PC-9 (cell line): ENCODE data around the gene ADGRD1. TPM values are rescaled to one million over a fixed set of nuclear protein-coding genes. Genes with fewer than 3 reads are reported as not detected.

Source experiments
- BruUV-seq: library from RNA; stranded (reverse); fragments of 400-500 nt; replicated peaks from 2 replicates; lab custom pipeline; 2021; lab: Mats Ljungman, UMichigan
- CTCF ChIA-PET: fragments of 300-600 bp; sonication (Branson Sonifier 250); formaldehyde crosslinking; loops from one replicate; lab custom pipeline; 2022; ENCODE audit warnings: antibody characterized with exemption; lab: Charles Lee
- POLR2A ChIA-PET: fragments of 300-600 bp; sonication (Branson Sonifier 250); formaldehyde crosslinking; loops from one replicate; lab custom pipeline; 2022; ENCODE audit warnings: antibody characterized with exemption; ENCODE audit not compliant: unreplicated experiment; lab: Charles Lee
- DNase-seq, 2 experiments: peaks; one replicate each; pipeline versions ENCODE4 v3.0.0 to v3.0.0-alpha.2; 2015 to 2022; ENCODE audit warnings: mixed read lengths in 1 of 2
- H2AFZ ChIP-seq: fragments of 200-600 bp; sonication (generic); 2 replicates; pipeline ENCODE4 v1.8.1; 2017; ENCODE audit warnings: antibody characterized with exemption
- H3F3A ChIP-seq: fragments of 200-600 bp; sonication (generic); 2 replicates; pipeline ENCODE4 v1.8.1; 2017; ENCODE audit warnings: antibody characterized with exemption, mild to moderate bottlenecking, low read depth; ENCODE audit not compliant: insufficient read depth
- H3K27ac ChIP-seq: fragments of 200-600 bp; sonication (generic); 2 replicates; pipeline ENCODE4 v1.6.1; 2016; ENCODE audit warnings: mixed run types
- H3K27me3 ChIP-seq: fragments of 200-600 bp; sonication (generic); 2 replicates; pipeline ENCODE4 v1.6.1; 2016; ENCODE audit warnings: low read depth, mixed run types; ENCODE audit not compliant: insufficient read depth
- H3K36me3 ChIP-seq: fragments of 200-600 bp; sonication (generic); 2 replicates; pipeline ENCODE4 v1.6.1; 2016; ENCODE audit warnings: low read depth, mixed run types
- H3K4me1 ChIP-seq: fragments of 200-600 bp; sonication (generic); replicated peaks from 2 replicates; pipeline ENCODE4 v1.6.1; 2016; ENCODE audit warnings: mixed run types; ENCODE audit not compliant: insufficient read depth
- H3K4me2 ChIP-seq: fragments of 200-600 bp; sonication (generic); 2 replicates; pipeline ENCODE4 v1.6.1; 2017; ENCODE audit warnings: mixed run types
- H3K4me3 ChIP-seq: fragments of 200-600 bp; sonication (generic); 2 replicates; pipeline ENCODE4 v1.6.1; 2016; ENCODE audit warnings: mixed run types
- H3K79me2 ChIP-seq: fragments of 200-600 bp; sonication (generic); 2 replicates; pipeline ENCODE4 v1.6.1; 2017; ENCODE audit warnings: low read depth, mixed run types
- H3K9me2 ChIP-seq: fragments of 200-600 bp; sonication (generic); 2 replicates; pipeline ENCODE4 v1.8.1; 2017; ENCODE audit warnings: mild to moderate bottlenecking; ENCODE audit not compliant: insufficient read depth
- H3K9me3 ChIP-seq: fragments of 200-600 bp; sonication (generic); 2 replicates; pipeline ENCODE4 v1.8.1; 2016; ENCODE audit warnings: low read depth; ENCODE audit not compliant: insufficient read depth
- H4K20me1 ChIP-seq: fragments of 200-600 bp; sonication (generic); 2 replicates; pipeline ENCODE4 v1.8.1; 2017; ENCODE audit not compliant: insufficient read depth
- CTCF ChIP-seq: fragments of 200-600 bp; sonication (generic); conservative IDR thresholded peaks from 2 replicates; pipeline ENCODE4 v1.6.1; 2017; ENCODE audit warnings: mixed run types, antibody characterized with exemption, mild to moderate bottlenecking, moderate library complexity
- EZH2 ChIP-seq: fragments of 200-600 bp; sonication (generic); IDR thresholded peaks from 2 replicates; pipeline ENCODE4 v1.8.0; 2017; ENCODE audit warnings: antibody characterized with exemption, low read depth
- intact Hi-C: fragments of 100-400 bp; cut with micrococcal nuclease; formaldehyde crosslinking; loops from one replicate; pipeline ENCODE4 v1.10.0; 2022; ENCODE audit not compliant: unreplicated experiment
- total RNA-seq: library from RNA; stranded (reverse); gene quantifications from 2 replicates; pipeline ENCODE4 v1.2.3, GENCODE V29; 2021

The ADGRD1 gene
- total RNA-seq, 1 experiment from 2014 or later, result not detected

- Histone ChIP-seq H2AFZ (no peak overlapping the region), H3K27ac (no peak overlapping the region), H3K9me3 (no peaks in the 10 kb centered on the region; the same call in 1 of the 2 replicates), H3K4me1 (no peaks in the 10 kb centered on the region), H3K36me3 (no peaks in the 10 kb centered on the region), H3K9me2 (no peaks in the 10 kb centered on the region), H3K79me2 (no peaks in the 10 kb centered on the region), H3K4me2 (no peak overlapping the region), H3F3A (no peaks in the 10 kb centered on the region), H3K4me3 (no peak overlapping the region), H3K27me3 (peaks cover 96% of the 10 kb centered on the region), H4K20me1 (no peaks in the 10 kb centered on the region)
- intact Hi-C loops, result no loop called here
- no peak for TF ChIP-seq EZH2
- no peak for TF ChIP-seq CTCF
- BruUV-seq, result no TSS peak
- CTCF ChIA-PET, result no interaction called here
- POLR2A ChIA-PET, result no interaction called here
- DNase-seq, result no peak
Measured at GRCh38 chr12:130920119-130920703, 33.5 kb upstream of the ADGRD1 start.

- Histone ChIP-seq H3K4me2 (no peak overlapping the region), H2AFZ (no peak overlapping the region), H3K36me3 (no peaks in the 10 kb centered on the region), H3K9me3 (no peaks in the 10 kb centered on the region; the same call in 1 of the 2 replicates), H3K27ac (no peak overlapping the region), H4K20me1 (no peaks in the 10 kb centered on the region), H3K27me3 (peaks cover 98% of the 10 kb centered on the region), H3K9me2 (no peaks in the 10 kb centered on the region), H3K4me1 (no peaks in the 10 kb centered on the region), H3K79me2 (no peaks in the 10 kb centered on the region), H3F3A (no peaks in the 10 kb centered on the region), H3K4me3 (no peak overlapping the region)
- ChIA-PET CTCF (no interaction called here), POLR2A (no interaction called here)
- intact Hi-C loops, result no loop called here
- no peak for TF ChIP-seq EZH2
- no peak for TF ChIP-seq CTCF
- no TSS peak for BruUV-seq
- DNase-seq, result no peak
Measured at GRCh38 chr12:130920723-130921381, 32.9 kb upstream of the ADGRD1 start.

- Histone ChIP-seq H4K20me1 (no peaks in the 10 kb centered on the region), H3K27ac (no peak overlapping the region), H3K36me3 (no peaks in the 10 kb centered on the region), H3K4me3 (no peak overlapping the region), H3K9me3 (no peaks in the 10 kb centered on the region; the same call in 1 of the 2 replicates), H3K79me2 (no peaks in the 10 kb centered on the region), H3K4me2 (no peak overlapping the region), H3K4me1 (no peaks in the 10 kb centered on the region), H3K27me3 (peaks cover 98% of the 10 kb centered on the region), H2AFZ (no peak overlapping the region), H3F3A (no peaks in the 10 kb centered on the region), H3K9me2 (no peaks in the 10 kb centered on the region)
- TF ChIP-seq CTCF (no peak), EZH2 (no peak)
- no TSS peak for BruUV-seq
- no peak for DNase-seq
- ChIA-PET POLR2A (no interaction called here), CTCF (no interaction called here)
- intact Hi-C loops, result no loop called here
Measured at GRCh38 chr12:130922511-130922953, 31.2 kb upstream of the ADGRD1 start.
